GM13977 (cell line): ENCODE measurements around the gene RALA.

Experiments used
- DNase-seq: peaks from one replicate; pipeline ENCODE4 v3.0.0; 2012; ENCODE audit warnings: low spot score
- in situ Hi-C: fragments of 300-500 bp; cut with MboI; formaldehyde crosslinking; loops from one replicate; pipeline ENCODE4 v1.12.0; 2022; ENCODE audit warnings: low sequenced_read_pairs, low pct_unique_long_range_greater_than_20kb, mixed read lengths, inconsistent platforms; ENCODE audit not compliant: unreplicated experiment
- TF ChIP-seq, protein P1 (sequence below): IDR thresholded peaks from 2 replicates; pipeline ENCODE4 v1.5.1; 2012; ENCODE audit warnings: mild to moderate bottlenecking, control low read depth; ENCODE audit not compliant: insufficient read depth; ENCODE audit errors: extremely low read depth, missing control alignments

Gene RALA, protein sequence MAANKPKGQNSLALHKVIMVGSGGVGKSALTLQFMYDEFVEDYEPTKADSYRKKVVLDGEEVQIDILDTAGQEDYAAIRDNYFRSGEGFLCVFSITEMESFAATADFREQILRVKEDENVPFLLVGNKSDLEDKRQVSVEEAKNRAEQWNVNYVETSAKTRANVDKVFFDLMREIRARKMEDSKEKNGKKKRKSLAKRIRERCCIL

DNA sequence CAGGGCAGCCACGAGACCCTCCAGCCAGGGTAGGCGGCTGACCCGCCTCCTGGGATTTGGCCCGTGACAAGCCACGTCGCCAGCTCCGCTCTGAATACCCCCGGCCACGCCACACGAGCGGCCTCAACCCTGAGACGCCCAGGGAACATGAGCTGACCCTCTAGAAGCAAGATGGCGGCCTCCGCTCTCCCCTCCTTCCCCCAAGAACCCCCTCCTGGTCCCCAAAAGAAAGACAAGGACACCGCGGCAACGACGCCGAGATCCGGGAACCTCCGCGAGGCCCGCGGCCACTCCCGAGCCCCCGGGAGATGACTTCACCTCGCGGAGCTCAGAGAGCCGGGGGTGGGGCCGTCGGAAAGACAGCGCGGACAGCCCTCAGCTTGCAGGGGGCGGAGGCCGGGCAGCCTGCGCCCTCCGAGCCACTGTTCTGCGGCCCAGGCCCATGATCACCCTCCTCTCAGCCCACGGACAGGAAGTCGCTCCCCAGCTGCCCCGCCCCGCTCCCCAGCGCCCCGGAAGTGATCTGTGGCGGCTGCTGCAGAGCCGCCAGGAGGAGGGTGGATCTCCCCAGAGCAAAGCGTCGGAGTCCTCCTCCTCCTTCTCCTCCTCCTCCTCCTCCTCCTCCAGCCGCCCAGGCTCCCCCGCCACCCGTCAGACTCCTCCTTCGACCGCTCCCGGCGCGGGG is at the start of gene RALA:
TSS of gene RALA (plus strand) at position 526 of the 685 bp plus-strand sequence. CDS start 63,096 bp downstream, outside the sequence.
- in situ Hi-C loops, result no loop called here
- TF ChIP-seq, protein P1, sequence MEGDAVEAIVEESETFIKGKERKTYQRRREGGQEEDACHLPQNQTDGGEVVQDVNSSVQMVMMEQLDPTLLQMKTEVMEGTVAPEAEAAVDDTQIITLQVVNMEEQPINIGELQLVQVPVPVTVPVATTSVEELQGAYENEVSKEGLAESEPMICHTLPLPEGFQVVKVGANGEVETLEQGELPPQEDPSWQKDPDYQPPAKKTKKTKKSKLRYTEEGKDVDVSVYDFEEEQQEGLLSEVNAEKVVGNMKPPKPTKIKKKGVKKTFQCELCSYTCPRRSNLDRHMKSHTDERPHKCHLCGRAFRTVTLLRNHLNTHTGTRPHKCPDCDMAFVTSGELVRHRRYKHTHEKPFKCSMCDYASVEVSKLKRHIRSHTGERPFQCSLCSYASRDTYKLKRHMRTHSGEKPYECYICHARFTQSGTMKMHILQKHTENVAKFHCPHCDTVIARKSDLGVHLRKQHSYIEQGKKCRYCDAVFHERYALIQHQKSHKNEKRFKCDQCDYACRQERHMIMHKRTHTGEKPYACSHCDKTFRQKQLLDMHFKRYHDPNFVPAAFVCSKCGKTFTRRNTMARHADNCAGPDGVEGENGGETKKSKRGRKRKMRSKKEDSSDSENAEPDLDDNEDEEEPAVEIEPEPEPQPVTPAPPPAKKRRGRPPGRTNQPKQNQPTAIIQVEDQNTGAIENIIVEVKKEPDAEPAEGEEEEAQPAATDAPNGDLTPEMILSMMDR, result no peak
- DNase-seq, result peak; percentile 96

DNA sequence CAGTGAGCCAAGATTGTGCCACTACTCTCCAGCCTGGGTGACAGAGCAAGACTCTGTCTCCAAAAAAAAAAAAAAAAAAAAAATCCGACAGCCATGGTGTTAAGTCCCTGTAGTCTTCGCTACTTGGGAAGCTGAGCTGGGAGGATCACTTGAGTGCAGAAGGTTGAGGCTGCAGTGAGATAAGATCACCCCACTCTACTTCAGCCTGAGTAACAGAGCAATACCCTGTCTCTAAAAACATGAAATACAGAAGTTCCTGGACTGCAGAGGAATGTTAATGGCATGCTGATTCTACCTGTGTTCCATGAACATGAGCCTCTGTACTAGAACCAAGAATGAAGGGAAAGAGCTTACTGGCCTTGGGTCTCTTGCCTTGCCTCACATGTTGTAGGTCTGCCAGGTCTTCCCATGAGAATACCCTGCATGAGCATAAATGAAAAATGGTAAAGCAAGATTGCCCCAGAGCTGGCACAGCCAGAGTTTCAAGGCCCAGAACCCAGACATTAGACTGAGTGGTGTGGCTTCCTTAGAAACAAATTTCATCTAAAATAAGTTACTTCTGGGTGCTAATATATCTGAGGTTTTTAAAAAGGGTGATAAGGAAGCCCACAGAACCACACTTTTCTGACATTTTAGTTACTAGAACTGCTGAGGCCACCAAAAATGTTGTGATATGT is 48.6 kb upstream of the RALA start:
- TF ChIP-seq, protein P1, result no peak
- DNase-seq, result no peak
- in situ Hi-C loops, result no loop called here

DNA sequence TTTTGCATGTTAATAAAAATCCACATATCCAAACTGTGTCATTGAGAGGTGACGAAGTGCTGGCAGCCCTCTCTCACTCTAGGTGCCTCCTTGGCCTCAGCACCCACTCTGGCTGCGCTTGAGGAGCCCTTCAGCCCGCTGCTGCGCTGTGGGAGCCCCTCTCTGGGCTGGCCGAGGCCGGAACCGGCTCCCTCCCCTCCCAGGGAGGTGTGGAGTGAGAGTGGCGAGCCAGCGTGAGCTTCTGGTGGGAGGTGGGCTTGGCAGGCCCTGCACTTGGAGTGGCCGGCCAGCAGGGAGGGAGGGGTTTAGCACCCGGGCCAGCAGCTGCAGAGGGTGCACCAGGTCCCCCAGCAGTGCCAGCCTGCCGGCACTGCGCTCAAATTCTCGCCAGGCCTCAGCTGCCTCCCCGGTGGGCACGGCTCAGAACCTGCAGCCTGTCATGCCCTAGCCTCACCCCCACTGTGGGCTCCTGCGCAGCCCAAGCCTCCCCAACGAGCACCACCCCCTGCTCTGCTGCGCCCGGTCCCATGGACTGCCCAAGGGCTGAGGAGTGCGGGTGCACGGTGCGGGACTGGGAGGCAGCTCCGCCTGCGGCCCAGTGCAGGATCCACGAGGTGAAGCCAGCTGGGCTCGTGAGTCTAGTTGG is 46.0 kb upstream of the RALA start:
- in situ Hi-C loops, result no loop called here
- DNase-seq, result no peak
- TF ChIP-seq, protein P1, result no peak

DNA sequence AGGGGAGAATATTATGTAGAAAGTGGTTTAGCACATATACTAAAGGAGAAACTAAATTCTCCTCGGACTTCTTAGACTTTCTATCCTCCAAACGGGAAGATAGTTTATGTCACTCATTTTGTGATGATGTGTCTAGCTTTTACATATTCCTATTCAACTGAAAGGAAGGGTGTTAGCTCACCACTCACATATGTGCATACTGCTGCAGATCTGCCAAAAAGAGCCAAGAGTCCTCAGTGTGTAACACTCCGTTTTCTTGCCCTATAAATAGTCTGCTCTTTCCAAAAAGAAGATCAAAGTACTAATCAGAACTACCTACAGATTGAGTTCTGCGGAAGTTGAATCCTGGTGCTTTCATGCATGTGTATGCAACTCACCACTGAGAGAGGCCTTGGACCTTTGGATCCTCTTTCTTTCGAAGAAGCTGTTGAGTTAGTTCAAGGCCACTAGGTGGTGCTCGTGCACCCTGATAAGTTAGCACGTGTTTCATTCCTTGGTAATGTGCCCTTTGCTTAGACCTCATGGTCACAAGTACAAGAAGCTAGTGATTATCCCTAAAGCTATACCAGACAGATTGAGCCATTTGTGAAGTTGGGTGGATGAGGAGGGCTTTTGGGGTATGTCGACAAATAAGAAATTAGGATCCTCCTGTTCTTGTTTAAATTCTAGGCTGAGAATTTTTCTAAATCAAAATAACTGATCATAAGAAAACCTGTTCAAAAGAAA is 43.1 kb upstream of the RALA start:
- in situ Hi-C loops, result loop anchor here (5.0 kb wide), 1 partner anchor 167 kb away; no protein-coding TSS in a partner anchor
- TF ChIP-seq, protein P1, result peak; percentile 82
- DNase-seq, result peak; percentile 88

DNA sequence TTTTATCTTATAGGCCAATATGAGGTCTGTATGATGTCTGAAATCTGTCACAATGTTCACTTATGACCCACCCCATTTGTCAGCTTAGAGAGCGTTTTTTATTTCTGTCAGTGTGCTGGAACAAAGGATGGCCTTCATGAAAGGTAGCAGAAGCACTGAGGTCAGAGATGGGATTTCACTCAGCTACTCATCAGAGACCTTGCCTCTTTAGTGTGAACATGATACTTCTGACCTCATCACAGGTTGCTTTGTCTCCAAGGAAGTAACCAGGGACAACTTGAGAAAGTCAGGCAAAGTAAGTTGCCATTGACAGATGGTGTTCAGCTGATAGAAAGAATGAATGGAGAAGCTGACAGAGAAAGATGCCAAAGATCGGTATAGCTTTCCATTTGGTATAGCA is 40.8 kb upstream of the RALA start:
- no peak for DNase-seq
- in situ Hi-C loops, result loop anchor here (5.0 kb wide), 1 partner anchor 165 kb away; no protein-coding TSS in a partner anchor
- TF ChIP-seq, protein P1, result no peak

DNA sequence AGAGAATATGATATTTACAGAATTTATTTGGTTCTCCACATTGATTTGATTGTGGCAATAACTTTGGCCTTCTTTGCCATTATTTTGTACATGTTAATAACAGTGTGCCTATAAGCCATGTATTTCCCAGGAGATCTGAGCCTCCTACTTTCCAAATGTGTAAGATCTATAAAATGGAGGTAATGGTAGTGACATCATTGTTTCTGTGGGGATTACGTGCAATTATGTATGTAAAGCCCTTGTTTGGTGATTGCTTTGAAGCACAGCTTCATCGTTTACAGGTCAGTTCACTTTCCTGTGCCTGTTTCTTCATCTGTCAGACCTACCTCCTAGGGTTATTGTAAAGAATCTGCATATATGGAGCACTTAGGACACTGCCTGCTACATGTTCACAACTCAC is 39.8 kb upstream of the RALA start:
- in situ Hi-C loops, result loop anchor here (5.0 kb wide), 1 partner anchor 164 kb away; no protein-coding TSS in a partner anchor
- TF ChIP-seq, protein P1, result no peak
- DNase-seq, result no peak
